ENCODE results near the gene PMVK.

- TF ChIP-seq CTCF (IDR thresholded peaks at IDR 0.05) (no peak), POLR2A (IDR thresholded peaks at IDR 0.05) (no peak)
Observed at GRCh38 chr1:154966111-154966510, 29.6 kb upstream of the PMVK start.
